ENCODE results near the gene EPN1.
"Not testable (repeated sequence)": the region's sequence is repeated elsewhere in the genome, so short reads cannot be mapped to it uniquely, and the experiment has no call there.

The EPN1 gene

DNA sequence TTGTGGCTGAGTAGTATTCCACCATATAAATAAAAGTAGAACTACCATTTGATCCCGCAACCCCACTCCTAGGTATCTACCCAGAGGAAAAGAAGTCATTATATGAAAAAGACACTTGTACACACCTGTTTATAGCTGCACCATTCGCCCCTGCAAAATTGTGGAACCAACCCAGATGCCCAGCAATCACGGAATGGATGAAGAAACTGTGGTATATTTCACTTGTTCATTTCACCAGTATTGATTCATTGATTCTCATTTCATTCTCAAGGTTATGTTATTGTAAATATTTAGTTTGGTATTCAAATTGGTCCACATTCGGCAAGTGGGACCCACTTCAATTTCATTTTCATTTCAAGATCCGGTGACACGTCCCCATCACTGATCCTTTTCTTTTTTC lies 75.7 kb downstream of the EPN1 start:
- no peak for DNase-seq (ENCODE audit: low read depth in 2 of 2)
- TF ChIP-seq, protein P1, sequence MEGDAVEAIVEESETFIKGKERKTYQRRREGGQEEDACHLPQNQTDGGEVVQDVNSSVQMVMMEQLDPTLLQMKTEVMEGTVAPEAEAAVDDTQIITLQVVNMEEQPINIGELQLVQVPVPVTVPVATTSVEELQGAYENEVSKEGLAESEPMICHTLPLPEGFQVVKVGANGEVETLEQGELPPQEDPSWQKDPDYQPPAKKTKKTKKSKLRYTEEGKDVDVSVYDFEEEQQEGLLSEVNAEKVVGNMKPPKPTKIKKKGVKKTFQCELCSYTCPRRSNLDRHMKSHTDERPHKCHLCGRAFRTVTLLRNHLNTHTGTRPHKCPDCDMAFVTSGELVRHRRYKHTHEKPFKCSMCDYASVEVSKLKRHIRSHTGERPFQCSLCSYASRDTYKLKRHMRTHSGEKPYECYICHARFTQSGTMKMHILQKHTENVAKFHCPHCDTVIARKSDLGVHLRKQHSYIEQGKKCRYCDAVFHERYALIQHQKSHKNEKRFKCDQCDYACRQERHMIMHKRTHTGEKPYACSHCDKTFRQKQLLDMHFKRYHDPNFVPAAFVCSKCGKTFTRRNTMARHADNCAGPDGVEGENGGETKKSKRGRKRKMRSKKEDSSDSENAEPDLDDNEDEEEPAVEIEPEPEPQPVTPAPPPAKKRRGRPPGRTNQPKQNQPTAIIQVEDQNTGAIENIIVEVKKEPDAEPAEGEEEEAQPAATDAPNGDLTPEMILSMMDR (IDR thresholded peaks at IDR 0.05; ENCODE audit: low read depth, low read length) = no peak
- H3K4me3 ChIP-seq (replicated peaks in 1 of 2; ENCODE audit: low read depth in 2 of 2, low read length in 2 of 2) = no peak overlapping the region

DNA sequence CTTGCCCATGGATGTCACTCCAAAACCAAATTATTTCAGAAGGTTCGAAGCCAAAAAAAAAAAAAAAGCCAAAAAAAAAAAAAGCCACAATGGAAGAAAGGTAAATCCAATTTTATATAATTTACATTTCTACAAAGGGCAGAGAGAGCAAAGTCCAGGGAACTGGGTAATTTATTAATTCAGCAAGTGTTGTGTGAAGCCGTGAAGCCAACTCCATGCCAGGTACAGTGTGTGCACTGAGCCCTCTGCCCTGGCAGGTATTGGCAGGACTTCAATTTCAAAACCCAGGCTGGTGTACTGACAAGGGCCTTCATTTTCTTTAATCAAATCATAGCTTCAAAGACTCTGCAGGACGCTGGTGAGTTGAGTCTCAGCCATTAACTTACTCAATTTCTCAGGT lies 78.4 kb downstream of the EPN1 start:
- TF ChIP-seq, protein P1 (IDR thresholded peaks at IDR 0.05; ENCODE audit: low read depth, low read length) = no peak
- no peak for DNase-seq (ENCODE audit: low read depth in 2 of 2)
- no peak overlapping the region for H3K4me3 ChIP-seq (replicated peaks in 1 of 2; ENCODE audit: low read depth in 2 of 2, low read length in 2 of 2)

DNA sequence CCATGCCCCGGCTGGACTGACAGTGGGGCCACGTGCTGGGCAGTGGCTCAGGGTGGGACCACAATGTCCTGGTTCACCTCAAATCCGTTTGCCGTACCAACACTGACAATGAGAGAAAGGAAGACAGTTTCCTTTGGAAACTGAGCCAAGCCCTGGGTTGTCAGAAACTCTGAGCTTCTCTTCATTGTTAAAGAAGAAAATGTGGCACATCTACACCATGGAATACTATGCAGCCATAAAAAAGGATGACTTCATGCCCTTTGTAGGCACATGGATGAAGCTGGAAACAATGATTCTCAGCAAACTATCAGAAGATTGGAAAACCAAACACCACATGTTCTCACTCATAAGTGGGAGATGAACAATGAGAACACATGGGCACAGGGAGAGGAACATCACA lies 81.8 kb downstream of the EPN1 start:
- H3K4me3 ChIP-seq (replicated peaks in 1 of 2; ENCODE audit: low read depth in 2 of 2, low read length in 2 of 2); DNase-seq (ENCODE audit: low read depth in 2 of 2): not testable (repeated sequence)

DNA sequence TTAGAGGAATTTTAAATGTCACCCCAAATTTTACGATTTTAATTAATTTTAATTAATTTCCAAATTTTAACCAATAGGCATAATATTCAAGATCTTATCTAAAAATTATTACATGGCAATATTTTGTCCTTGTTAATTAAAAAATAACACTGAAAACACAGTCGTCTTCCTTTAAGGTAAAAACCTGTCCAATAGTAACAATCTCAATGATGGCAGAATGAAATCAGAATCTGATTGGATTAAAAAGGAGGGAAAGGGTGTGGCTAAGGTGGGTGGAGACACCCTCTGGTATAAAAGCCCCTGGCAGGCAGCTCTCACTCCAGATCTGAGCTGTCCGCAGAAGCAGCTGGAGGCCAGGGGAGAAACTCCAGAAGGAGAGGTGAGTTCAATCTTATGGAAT lies 83.8 kb downstream of the EPN1 start, which contains the start of gene RFPL4A:
RFPL4A (plus strand) TSS at position 301 of the 400 bp plus-strand sequence. CDS start 2,704 bp downstream, outside the sequence.
- DNase-seq (ENCODE audit: low read depth in 2 of 2); H3K4me3 ChIP-seq (replicated peaks in 1 of 2; ENCODE audit: low read depth in 2 of 2, low read length in 2 of 2): not testable (repeated sequence)
